Keratinocyte (primary cell): ENCODE measurements around the gene MBP. TPM values are rescaled to one million over a fixed set of nuclear protein-coding genes. Genes with fewer than 3 reads are reported as not detected.

Experiments used
- DNase-seq: peaks from one replicate; pipeline ENCODE4 v3.0.0-alpha.2; 2011; ENCODE audit warnings: low read depth, missing footprints, low spot score
- FAIRE-seq: peaks from 2 replicates; lab custom pipeline; 2011; peaks lifted over from hg19 to GRCh38; lab: Jason Lieb, UNC
- H2AFZ ChIP-seq: 2 replicates; pipeline ENCODE4 v1.6.0; 2012; ENCODE audit warnings: low read length, control low read depth, inconsistent platforms; ENCODE audit not compliant: control insufficient read depth
- H3K27ac ChIP-seq: 2 replicates; pipeline ENCODE4 v1.5.1; 2011; ENCODE audit warnings: low read length; ENCODE audit not compliant: control insufficient read depth, insufficient read depth
- H3K27me3 ChIP-seq: 3 replicates; pipeline ENCODE4 v1.6.0; 2011; ENCODE audit warnings: low read length; ENCODE audit not compliant: control insufficient read depth, insufficient read depth; ENCODE audit errors: extremely low read depth
- H3K36me3 ChIP-seq, 2 experiments: 2 replicates in 1 of 2; 3 replicates in 1 of 2; pipeline ENCODE4 v1.5.1; 2011; ENCODE audit warnings: low read length in 2 of 2, mild to moderate bottlenecking in 1 of 2; ENCODE audit not compliant: control insufficient read depth in 2 of 2, insufficient read depth in 2 of 2; ENCODE audit errors: extremely low read depth in 1 of 2
- H3K4me1 ChIP-seq: 3 replicates; pipeline ENCODE4 v1.5.1; 2011; ENCODE audit warnings: low read length; ENCODE audit not compliant: control insufficient read depth, insufficient read depth; ENCODE audit errors: extremely low read depth
- H3K4me2 ChIP-seq: 3 replicates; pipeline ENCODE4 v1.6.0; 2011; ENCODE audit warnings: low read depth, low read length; ENCODE audit not compliant: control insufficient read depth, insufficient read depth; ENCODE audit errors: extremely low read depth
- H3K4me3 ChIP-seq, 3 experiments: fragments of 200-600 bp in 1 of 3; sonication (generic) in 1 of 3; 2 replicates in 2 of 3; 3 replicates in 1 of 3; pipeline ENCODE4 v1.5.1; 2011 to 2016; ENCODE audit warnings: low read length in 3 of 3, mild to moderate bottlenecking in 3 of 3, control low read depth in 2 of 3, inconsistent platforms in 1 of 3, low read depth in 1 of 3, mixed read lengths in 1 of 3, mixed run types in 1 of 3, moderate library complexity in 1 of 3; ENCODE audit not compliant: control insufficient read depth in 2 of 3, insufficient read depth in 2 of 3; ENCODE audit errors: extremely low read depth in 1 of 3
- H3K79me2 ChIP-seq: 2 replicates; pipeline ENCODE4 v1.6.0; 2012; ENCODE audit warnings: low read length; ENCODE audit not compliant: control insufficient read depth, insufficient read depth
- H3K9ac ChIP-seq: 3 replicates; pipeline ENCODE4 v1.6.0; 2011; ENCODE audit warnings: low read length; ENCODE audit not compliant: control insufficient read depth, insufficient read depth; ENCODE audit errors: extremely low read depth
- H3K9me1 ChIP-seq: 3 replicates; pipeline ENCODE4 v1.6.0; 2011; ENCODE audit warnings: low read length; ENCODE audit not compliant: control insufficient read depth, insufficient read depth; ENCODE audit errors: extremely low read depth
- H3K9me3 ChIP-seq: 2 replicates; pipeline ENCODE4 v1.5.1; 2012; ENCODE audit warnings: low read depth, low read length; ENCODE audit not compliant: control insufficient read depth
- H4K20me1 ChIP-seq: 3 replicates; pipeline ENCODE4 v1.6.0; 2011; ENCODE audit warnings: low read length; ENCODE audit not compliant: control insufficient read depth, insufficient read depth; ENCODE audit errors: extremely low read depth
- EZH2 ChIP-seq: IDR thresholded peaks from one replicate; pipeline ENCODE4 v1.6.1; 2012; ENCODE audit warnings: inconsistent platforms, mild to moderate bottlenecking, low read length, moderate library complexity
- dilution Hi-C: fragments of 300-500 bp; cut with MboI; formaldehyde crosslinking; loops from one replicate; pipeline ENCODE4 v1.7.0; 2020; ENCODE audit warnings: low sequenced_read_pairs; ENCODE audit not compliant: extremely low pct_ligation_motif_present
- polyA plus RNA-seq, 5 experiments: library from polyadenylated mRNA; depleted of rRNA in 3 of 5; stranded (reverse) in 3 of 5; stranded (forward) in 1 of 5; unstranded in 1 of 5; fragments of >200 nt; gene quantifications; 1 replicate in 1 of 5; 2 replicates in 3 of 5; 3 replicates in 1 of 5; pipeline versions ENCODE4 v1.2.1 to v1.2.3, GENCODE V29; 2011 to 2012; ENCODE audit warnings: missing spikeins in 2 of 5, low read depth in 1 of 5, low replicate concordance in 1 of 5
- TF ChIP-seq, protein P1 (sequence below), 3 experiments: IDR thresholded peaks in 1 of 3; conservative IDR thresholded peaks in 1 of 3; optimal IDR thresholded peaks in 1 of 3; 2 replicates in 2 of 3; 3 replicates in 1 of 3; pipeline versions ENCODE3 to v1.5.1; 2011; ENCODE audit warnings: low read length in 3 of 3, mild to moderate bottlenecking in 3 of 3, moderate library complexity in 2 of 3, control low read depth in 1 of 3, inconsistent platforms in 1 of 3; ENCODE audit not compliant: insufficient read depth in 2 of 3; ENCODE audit errors: extremely low read depth in 1 of 3

Gene MBP
- polyA plus RNA-seq, 1 donor (not counting 4 experiments of a cell fraction or from before 2014, with no cell fraction given): 38.7 TPM

DNA sequence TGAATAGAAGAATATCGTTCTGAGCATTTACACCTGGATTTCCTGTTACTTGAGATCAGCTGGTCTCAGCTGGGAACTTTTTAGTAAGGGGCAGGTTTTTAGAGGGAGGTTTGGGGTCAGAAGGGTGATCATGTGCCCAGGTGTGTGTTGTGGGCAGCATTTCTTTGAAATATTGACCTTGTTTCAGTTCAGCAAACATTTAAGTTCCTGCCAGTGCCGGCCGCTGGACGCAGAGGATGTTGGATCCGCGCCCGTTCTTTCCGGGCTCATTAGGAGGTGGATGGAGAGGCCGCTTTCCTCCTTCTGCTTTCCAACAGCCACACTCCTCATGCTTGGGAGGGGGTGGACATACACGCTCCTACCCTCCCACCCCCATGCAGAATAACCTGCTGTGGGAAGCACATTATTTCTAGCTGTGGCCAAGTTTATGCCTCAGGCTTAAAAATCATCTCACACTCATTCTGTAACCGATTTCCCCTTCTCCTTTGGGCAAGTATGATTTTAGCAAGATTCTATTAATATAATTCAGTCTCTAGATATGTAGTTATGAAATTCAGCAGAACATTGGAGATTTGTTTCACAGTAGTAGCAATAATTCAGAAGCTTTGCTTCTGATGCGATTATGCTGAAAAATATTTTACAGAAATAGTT lies 178.9 kb downstream of the MBP start:
- H3K9ac ChIP-seq: no peak overlapping the region
- peaks cover 10% of the 10 kb centered on the region in 2 experiments for H3K36me3 ChIP-seq
- H3K4me1 ChIP-seq: no peaks in the 10 kb centered on the region
- no peaks in the 10 kb centered on the region for H3K27me3 ChIP-seq
- no peak overlapping the region for H3K27ac ChIP-seq
- TF ChIP-seq, protein P1, sequence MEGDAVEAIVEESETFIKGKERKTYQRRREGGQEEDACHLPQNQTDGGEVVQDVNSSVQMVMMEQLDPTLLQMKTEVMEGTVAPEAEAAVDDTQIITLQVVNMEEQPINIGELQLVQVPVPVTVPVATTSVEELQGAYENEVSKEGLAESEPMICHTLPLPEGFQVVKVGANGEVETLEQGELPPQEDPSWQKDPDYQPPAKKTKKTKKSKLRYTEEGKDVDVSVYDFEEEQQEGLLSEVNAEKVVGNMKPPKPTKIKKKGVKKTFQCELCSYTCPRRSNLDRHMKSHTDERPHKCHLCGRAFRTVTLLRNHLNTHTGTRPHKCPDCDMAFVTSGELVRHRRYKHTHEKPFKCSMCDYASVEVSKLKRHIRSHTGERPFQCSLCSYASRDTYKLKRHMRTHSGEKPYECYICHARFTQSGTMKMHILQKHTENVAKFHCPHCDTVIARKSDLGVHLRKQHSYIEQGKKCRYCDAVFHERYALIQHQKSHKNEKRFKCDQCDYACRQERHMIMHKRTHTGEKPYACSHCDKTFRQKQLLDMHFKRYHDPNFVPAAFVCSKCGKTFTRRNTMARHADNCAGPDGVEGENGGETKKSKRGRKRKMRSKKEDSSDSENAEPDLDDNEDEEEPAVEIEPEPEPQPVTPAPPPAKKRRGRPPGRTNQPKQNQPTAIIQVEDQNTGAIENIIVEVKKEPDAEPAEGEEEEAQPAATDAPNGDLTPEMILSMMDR (optimal IDR thresholded peaks at IDR 0.05 in 1 of 3, IDR thresholded peaks at IDR 0.05 in 1 of 3, conservative IDR thresholded peaks at IDR 0.05 in 1 of 3; ENCODE audit: extremely low read depth in 1 of 3, insufficient read depth in 2 of 3, low read length in 3 of 3): no peak
- TF ChIP-seq EZH2: no peak
- DNase-seq (no peak), FAIRE-seq (no peak)
- H3K4me2 ChIP-seq: no peak overlapping the region
- no peak overlapping the region for H3K4me3 ChIP-seq
- H2AFZ ChIP-seq: no peak overlapping the region
- no peaks in the 10 kb centered on the region for H3K9me3 ChIP-seq
- no peaks in the 10 kb centered on the region for H3K79me2 ChIP-seq
- H4K20me1 ChIP-seq: no peaks in the 10 kb centered on the region
- H3K9me1 ChIP-seq: no peaks in the 10 kb centered on the region
- dilution Hi-C loops: no loop called here

DNA sequence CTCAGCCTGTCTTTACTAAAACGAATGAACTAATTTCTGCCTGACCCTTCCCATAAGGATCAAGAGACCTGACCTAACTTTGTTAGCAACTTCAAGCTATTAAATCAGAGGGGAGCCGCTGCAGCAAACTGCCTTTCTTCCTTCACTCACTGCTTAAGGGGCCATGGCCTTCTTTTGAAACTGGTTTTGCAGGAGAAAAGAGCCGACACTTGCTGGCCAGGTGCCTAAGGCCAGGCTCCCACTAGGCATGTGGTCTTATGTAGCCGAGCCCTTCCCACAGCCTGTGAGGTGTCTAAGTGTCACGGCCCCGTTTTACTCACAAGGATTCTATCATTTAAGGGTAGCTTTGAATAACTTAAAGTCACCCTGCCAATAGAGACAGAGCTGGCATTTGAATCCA lies 179.4 kb downstream of the MBP start:
- Histone ChIP-seq H3K9me3 (no peaks in the 10 kb centered on the region), H3K4me3 (no peak overlapping the region), H3K27ac (no peak overlapping the region), H3K36me3 (peaks cover 13% of the 10 kb centered on the region in 2 experiments), H3K27me3 (no peaks in the 10 kb centered on the region), H3K4me1 (no peaks in the 10 kb centered on the region), H3K4me2 (no peak overlapping the region), H3K9me1 (no peaks in the 10 kb centered on the region), H2AFZ (no peak overlapping the region), H4K20me1 (no peaks in the 10 kb centered on the region), H3K9ac (no peak overlapping the region), H3K79me2 (no peaks in the 10 kb centered on the region)
- dilution Hi-C loops: no loop called here
- no peak for FAIRE-seq
- TF ChIP-seq EZH2: no peak
- TF ChIP-seq, protein P1 (optimal IDR thresholded peaks at IDR 0.05 in 1 of 3, IDR thresholded peaks at IDR 0.05 in 1 of 3, conservative IDR thresholded peaks at IDR 0.05 in 1 of 3; ENCODE audit: extremely low read depth in 1 of 3, insufficient read depth in 2 of 3, low read length in 3 of 3): no peak
- no peak for DNase-seq
